ENCODE results near the gene LHX3.

Gene LHX3

GRCh38 chr9:136157477-136158265 is 47.3 kb downstream of the LHX3 start:
- peak; percentile 13 for DNase-seq (ENCODE audit: low read depth)
- TF ChIP-seq CTCF (IDR thresholded peaks at IDR 0.05; ENCODE audit: low read length, missing control alignments), result no peak
- no peak overlapping the region for H3K4me3 ChIP-seq (replicated peaks; ENCODE audit: low read depth, low read length)

- H3K4me3 ChIP-seq (replicated peaks; ENCODE audit: low read depth, low read length), result no peak overlapping the region
- DNase-seq (ENCODE audit: low read depth), result no peak
- no peak for TF ChIP-seq CTCF (IDR thresholded peaks at IDR 0.05; ENCODE audit: low read length, missing control alignments)
These were observed 48.5 kb downstream of the LHX3 start for GRCh38 chr9:136156209-136157120.

GRCh38 chr9:136155576-136155975 is 49.4 kb downstream of the LHX3 start:
- no peak for DNase-seq (ENCODE audit: low read depth)
- no peak overlapping the region for H3K4me3 ChIP-seq (replicated peaks; ENCODE audit: low read depth, low read length)
- TF ChIP-seq CTCF (IDR thresholded peaks at IDR 0.05; ENCODE audit: low read length, missing control alignments), result no peak

- H3K4me3 ChIP-seq (replicated peaks; ENCODE audit: low read depth, low read length), result no peak overlapping the region
- no peak for TF ChIP-seq CTCF (IDR thresholded peaks at IDR 0.05; ENCODE audit: low read length, missing control alignments)
- no peak for DNase-seq (ENCODE audit: low read depth)
These were observed 50.0 kb downstream of the LHX3 start for GRCh38 chr9:136154943-136155342.

- no peak for DNase-seq (ENCODE audit: low read depth)
These were observed 51.4 kb downstream of the LHX3 start for GRCh38 chr9:136153381-136154065.

More at GRCh38 chr9:136153381-136154065, 51.4 kb downstream of the LHX3 start:
- TF ChIP-seq CTCF (IDR thresholded peaks at IDR 0.05; ENCODE audit: low read length, missing control alignments), result no peak
- no peak overlapping the region for H3K4me3 ChIP-seq (replicated peaks; ENCODE audit: low read depth, low read length)

Data from fibroblast of pulmonary artery (primary cell).